HFFc6 (cell line): Measurements from ENCODE around the gene ZBTB21. TPM values are rescaled to one million over a fixed set of nuclear protein-coding genes. Genes with fewer than 3 reads are reported as not detected.

Experiments used
- DNase-seq: peaks from one replicate; pipeline ENCODE4 v3.0.0-alpha.2; 2018
- H3K27ac Mint-ChIP-seq: 2 replicates; pipeline ENCODE4 v1.8.0; 2020; ENCODE audit warnings: mild to moderate bottlenecking, mixed read lengths
- H3K27me3 Mint-ChIP-seq: 2 replicates; pipeline ENCODE4 v1.8.0; 2021; ENCODE audit warnings: mild to moderate bottlenecking, moderate library complexity, mixed read lengths; ENCODE audit not compliant: insufficient read depth
- H3K36me3 Mint-ChIP-seq: 2 replicates; pipeline ENCODE4 v1.8.0; 2021; ENCODE audit warnings: low read depth, mixed read lengths
- H3K4me1 Mint-ChIP-seq: 2 replicates; pipeline ENCODE4 v1.8.0; 2020; ENCODE audit warnings: low read depth, mixed read lengths
- H3K4me3 Mint-ChIP-seq: 2 replicates; pipeline ENCODE4 v1.8.0; 2020; ENCODE audit warnings: mild to moderate bottlenecking, moderate library complexity, mixed read lengths
- H3K9me3 Mint-ChIP-seq: 2 replicates; pipeline ENCODE4 v1.8.0; 2020; ENCODE audit warnings: mild to moderate bottlenecking, mixed read lengths
- total RNA-seq, 6 experiments: library from RNA; stranded (reverse); fragmentation: NEBNext Ultra II Directional; extraction: Animal tissue kit (Norgen Biotek cat#: 25700); gene quantifications; 2 replicates in 1 of 6; 3 replicates in 5 of 6; pipeline ENCODE4 v1.2.3, GENCODE V29; 2021
- TF ChIP-seq, protein P1 (sequence below): fragments of 200-600 bp; sonication (generic); IDR thresholded peaks from 2 replicates; pipeline ENCODE4 v1.5.0; 2021; ENCODE audit warnings: antibody characterized with exemption, mild to moderate bottlenecking

Gene ZBTB21
- total RNA-seq, 6 experiments from 2014 or later = 16.6 to 19.5 (median 18.9) TPM

DNA sequence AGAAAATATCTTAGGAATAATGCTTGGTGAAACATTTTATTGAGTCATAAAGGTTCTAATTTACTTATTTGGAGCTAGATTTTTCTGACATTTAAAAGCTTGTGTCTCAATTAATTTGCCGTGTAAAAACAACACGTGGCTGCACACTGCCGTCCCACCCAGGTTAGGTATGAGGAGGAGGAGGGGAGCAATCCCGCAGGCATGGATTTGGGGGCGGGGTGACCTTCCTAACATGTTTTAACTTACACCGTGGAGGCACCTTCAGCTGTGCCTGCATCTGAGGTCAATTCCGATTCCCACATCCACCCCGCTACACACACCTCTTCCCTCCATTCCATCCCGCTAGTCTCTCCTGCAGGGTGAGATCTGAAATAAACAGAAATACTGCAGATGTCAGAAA, 32.5 kb upstream of the ZBTB21 start:
- Mint-ChIP-seq H3K27me3 (peaks cover 3% of the 10 kb centered on the region; the same call in 1 of the 2 replicates), H3K4me3 (no peak overlapping the region), H3K27ac (no peak overlapping the region), H3K4me1 (peaks cover 46% of the 10 kb centered on the region), H3K36me3 (peaks cover 6% of the 10 kb centered on the region), H3K9me3 (peaks cover 4% of the 10 kb centered on the region; the same call in 1 of the 2 replicates)
- no peak for DNase-seq
- TF ChIP-seq, protein P1, sequence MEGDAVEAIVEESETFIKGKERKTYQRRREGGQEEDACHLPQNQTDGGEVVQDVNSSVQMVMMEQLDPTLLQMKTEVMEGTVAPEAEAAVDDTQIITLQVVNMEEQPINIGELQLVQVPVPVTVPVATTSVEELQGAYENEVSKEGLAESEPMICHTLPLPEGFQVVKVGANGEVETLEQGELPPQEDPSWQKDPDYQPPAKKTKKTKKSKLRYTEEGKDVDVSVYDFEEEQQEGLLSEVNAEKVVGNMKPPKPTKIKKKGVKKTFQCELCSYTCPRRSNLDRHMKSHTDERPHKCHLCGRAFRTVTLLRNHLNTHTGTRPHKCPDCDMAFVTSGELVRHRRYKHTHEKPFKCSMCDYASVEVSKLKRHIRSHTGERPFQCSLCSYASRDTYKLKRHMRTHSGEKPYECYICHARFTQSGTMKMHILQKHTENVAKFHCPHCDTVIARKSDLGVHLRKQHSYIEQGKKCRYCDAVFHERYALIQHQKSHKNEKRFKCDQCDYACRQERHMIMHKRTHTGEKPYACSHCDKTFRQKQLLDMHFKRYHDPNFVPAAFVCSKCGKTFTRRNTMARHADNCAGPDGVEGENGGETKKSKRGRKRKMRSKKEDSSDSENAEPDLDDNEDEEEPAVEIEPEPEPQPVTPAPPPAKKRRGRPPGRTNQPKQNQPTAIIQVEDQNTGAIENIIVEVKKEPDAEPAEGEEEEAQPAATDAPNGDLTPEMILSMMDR = no peak

DNA sequence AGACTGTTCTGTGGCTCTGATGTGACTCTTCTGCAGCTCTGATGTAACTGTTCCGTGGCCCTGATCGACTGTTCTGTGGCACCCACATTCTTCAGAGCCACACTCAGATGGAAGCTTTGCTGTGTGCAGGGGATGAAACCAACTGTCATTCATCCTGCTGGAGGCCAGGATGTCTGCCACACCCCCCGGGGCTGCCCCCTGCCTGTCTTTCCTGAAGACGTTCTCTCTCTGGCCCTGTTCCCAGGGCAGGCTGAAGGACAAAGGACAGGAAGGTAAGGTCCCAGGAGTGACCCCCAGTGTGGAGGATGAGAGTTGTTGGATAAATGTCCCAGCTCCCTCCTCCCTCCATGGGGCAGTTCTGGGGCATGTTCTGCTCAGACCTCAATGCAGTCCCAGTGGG, 31.6 kb upstream of the ZBTB21 start:
- Mint-ChIP-seq H3K27me3 (no peaks in the 10 kb centered on the region; the same call in 1 of the 2 replicates), H3K9me3 (peaks cover 4% of the 10 kb centered on the region; the same call in 1 of the 2 replicates), H3K4me3 (peak overlapping the region; percentile 44; the same call in 1 of the 2 replicates), H3K4me1 (peaks cover 38% of the 10 kb centered on the region), H3K36me3 (peaks cover 6% of the 10 kb centered on the region), H3K27ac (peak overlapping the region; percentile 100)
- no peak for DNase-seq
- TF ChIP-seq, protein P1 = no peak

DNA sequence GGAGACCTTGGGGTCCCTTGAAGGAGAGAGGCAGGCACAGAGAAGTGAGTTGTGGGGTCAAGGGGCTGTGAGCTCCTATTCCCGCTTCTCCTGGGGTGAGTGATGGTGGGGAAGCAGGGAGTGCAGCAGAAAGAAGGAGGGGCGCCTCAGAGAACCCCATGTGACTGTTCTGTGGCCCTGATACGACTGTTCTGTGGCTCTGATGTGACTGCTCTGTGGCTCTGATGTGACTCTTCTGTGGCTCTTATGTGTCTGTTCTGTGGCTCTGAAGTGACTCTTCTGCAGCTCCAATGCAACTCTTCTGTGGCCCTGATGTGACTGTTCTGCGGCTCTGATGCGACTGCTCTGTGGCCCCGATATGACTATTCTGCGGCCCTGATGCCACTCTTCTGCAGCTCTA, 31.1 kb upstream of the ZBTB21 start:
- H3K27ac Mint-ChIP-seq = peak overlapping the region; percentile 100

DNA sequence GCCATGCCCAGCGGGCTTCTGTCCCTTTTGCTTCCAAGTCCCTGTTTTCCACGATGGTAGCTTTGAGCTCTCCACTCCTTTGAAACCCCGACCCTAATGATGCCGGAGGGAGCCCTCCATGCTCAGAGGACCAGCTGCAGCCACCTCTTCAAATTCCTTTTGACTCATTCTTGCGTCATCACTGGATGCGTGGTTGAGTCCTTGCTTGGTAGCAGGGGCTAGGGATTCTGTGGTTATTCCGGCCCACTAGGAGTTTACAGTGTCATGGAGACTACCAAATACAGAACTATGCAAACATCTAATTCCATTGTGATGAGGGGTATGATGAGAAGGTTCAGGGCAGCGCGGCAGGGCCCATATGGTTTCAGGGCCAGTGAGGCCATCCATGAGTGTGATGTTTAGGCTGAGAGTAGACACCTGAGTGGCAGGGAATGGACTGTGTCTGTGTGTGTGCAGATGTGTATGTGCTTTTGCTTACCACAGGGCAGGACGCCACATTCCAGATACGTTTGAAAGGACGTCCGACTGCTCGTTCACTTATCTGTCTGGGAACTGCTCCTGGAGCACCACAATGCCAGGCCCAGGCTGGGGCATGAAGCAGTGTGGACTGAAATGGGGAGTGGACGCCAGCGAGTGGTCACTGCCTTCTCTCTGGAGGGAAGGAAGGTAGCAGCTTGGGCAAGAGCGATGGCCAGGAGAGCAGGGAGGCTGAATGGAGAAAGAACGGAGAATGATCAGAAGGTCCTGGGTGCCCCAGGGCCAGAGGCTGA, 30.4 kb upstream of the ZBTB21 start:
- no peaks in the 10 kb centered on the region; the same call in 1 of the 2 replicates for H3K27me3 Mint-ChIP-seq
- peak overlapping the region; percentile 73 for H3K4me3 Mint-ChIP-seq
- peaks cover 4% of the 10 kb centered on the region; the same call in 1 of the 2 replicates for H3K9me3 Mint-ChIP-seq
- peaks cover 12% of the 10 kb centered on the region for H3K36me3 Mint-ChIP-seq
- peaks cover 42% of the 10 kb centered on the region for H3K4me1 Mint-ChIP-seq
- peak; percentile 100 for DNase-seq
- peak overlapping the region; percentile 100 for H3K27ac Mint-ChIP-seq
- TF ChIP-seq, protein P1 = no peak

More for the DNA sequence above, 31.1 kb upstream of the ZBTB21 start:
- H3K4me3 Mint-ChIP-seq = peak overlapping the region; percentile 44; the same call in 1 of the 2 replicates
- TF ChIP-seq, protein P1 = no peak
- H3K4me1 Mint-ChIP-seq = peaks cover 38% of the 10 kb centered on the region
- H3K9me3 Mint-ChIP-seq = peaks cover 4% of the 10 kb centered on the region; the same call in 1 of the 2 replicates
- H3K27me3 Mint-ChIP-seq = no peaks in the 10 kb centered on the region; the same call in 1 of the 2 replicates
- no peak for DNase-seq
- H3K36me3 Mint-ChIP-seq = peaks cover 9% of the 10 kb centered on the region

DNA sequence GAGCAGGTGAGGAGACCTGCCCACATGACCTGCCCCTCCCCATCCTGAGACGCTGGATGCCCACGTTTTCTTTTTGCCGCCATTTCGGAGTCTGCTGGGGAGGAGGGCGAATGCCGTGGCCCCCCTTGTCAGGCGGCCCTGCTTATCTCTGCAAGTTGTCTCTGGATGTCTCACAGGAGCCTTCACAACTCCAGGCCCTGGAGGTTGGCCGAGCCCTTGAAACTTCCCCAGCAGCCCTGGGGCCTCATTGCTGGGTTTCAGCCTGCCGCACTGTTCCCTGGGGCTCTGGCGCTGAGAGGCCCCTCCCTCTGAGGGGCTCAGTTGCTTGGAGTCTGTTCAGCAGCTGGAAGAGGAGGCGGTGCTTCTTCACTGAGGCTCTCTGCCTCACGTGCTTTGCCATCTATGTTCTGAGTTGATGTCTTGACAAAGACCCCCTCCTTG, 29.8 kb upstream of the ZBTB21 start:
- Mint-ChIP-seq H3K9me3 (peaks cover 4% of the 10 kb centered on the region; the same call in 1 of the 2 replicates), H3K27ac (peak overlapping the region; percentile 100), H3K4me3 (peak overlapping the region; percentile 73), H3K36me3 (peaks cover 12% of the 10 kb centered on the region), H3K4me1 (peaks cover 42% of the 10 kb centered on the region), H3K27me3 (no peaks in the 10 kb centered on the region; the same call in 1 of the 2 replicates)
- TF ChIP-seq, protein P1 = no peak
- DNase-seq = peak; percentile 72
